Activated T-helper 17 cell treated with anti-CD3 and anti-CD28 coated beads, Interleukin-2, amount 50 U/mL, for 72 hours (primary cell): Measurements from ENCODE around the gene IQCH. TPM values are rescaled to one million over a fixed set of nuclear protein-coding genes. Genes with fewer than 3 reads are reported as not detected.

Experiments
- ATAC-seq: fragments of 150-1000 bp; cut with Tn5 transposase; replicated peaks from 2 replicates; pipeline ENCODE4 v1.10.0; 2021; ENCODE audit warnings: mild to moderate bottlenecking, moderate library complexity
- H3K27ac Mint-ChIP-seq: one replicate; pipeline ENCODE4 v1.8.0; 2022; ENCODE audit warnings: mixed read lengths
- H3K27me3 Mint-ChIP-seq: one replicate; pipeline ENCODE4 v1.8.0; 2022; ENCODE audit warnings: mixed read lengths
- H3K36me3 Mint-ChIP-seq: one replicate; pipeline ENCODE4 v1.8.0; 2022; ENCODE audit warnings: low read depth, mild to moderate bottlenecking, mixed read lengths
- H3K4me1 Mint-ChIP-seq: one replicate; pipeline ENCODE4 v1.8.0; 2022; ENCODE audit warnings: mixed read lengths
- H3K4me3 Mint-ChIP-seq: one replicate; pipeline ENCODE4 v1.8.0; 2022; ENCODE audit warnings: mild to moderate bottlenecking, mixed read lengths
- H3K9me3 Mint-ChIP-seq: one replicate; pipeline ENCODE4 v1.8.0; 2022; ENCODE audit warnings: mixed read lengths
- total RNA-seq, 2 donors: library from RNA; stranded (reverse); gene quantifications; one replicate each; pipeline ENCODE4 v1.2.3, GENCODE V29; 2022

Gene IQCH
- total RNA-seq, 2 donors from 2014 or later: 0.77 to 0.89 TPM

- H3K27me3 Mint-ChIP-seq: no peaks in the 10 kb centered on the region
- H3K36me3 Mint-ChIP-seq: no peaks in the 10 kb centered on the region
- H3K4me1 Mint-ChIP-seq: no peaks in the 10 kb centered on the region
- no peak for ATAC-seq
- H3K27ac Mint-ChIP-seq: no peak overlapping the region
- no peaks in the 10 kb centered on the region for H3K9me3 Mint-ChIP-seq
- no peak overlapping the region for H3K4me3 Mint-ChIP-seq
These were observed 208.3 kb downstream of the IQCH start for GRCh38 chr15:67462875-67463274.

GRCh38 chr15:67463488-67463887, 208.9 kb downstream of the IQCH start:
- Mint-ChIP-seq H3K4me1 (no peaks in the 10 kb centered on the region), H3K27me3 (no peaks in the 10 kb centered on the region)
- no peak for ATAC-seq

GRCh38 chr15:67465196-67465952, 210.8 kb downstream of the IQCH start:
- no peaks in the 10 kb centered on the region for H3K4me1 Mint-ChIP-seq
- no peaks in the 10 kb centered on the region for H3K9me3 Mint-ChIP-seq
- H3K27me3 Mint-ChIP-seq: no peaks in the 10 kb centered on the region
- no peak for ATAC-seq
- H3K27ac Mint-ChIP-seq: no peak overlapping the region
- no peak overlapping the region for H3K4me3 Mint-ChIP-seq
- H3K36me3 Mint-ChIP-seq: no peaks in the 10 kb centered on the region

More at GRCh38 chr15:67463488-67463887, 208.9 kb downstream of the IQCH start:
- H3K36me3 Mint-ChIP-seq: no peaks in the 10 kb centered on the region
- no peak overlapping the region for H3K27ac Mint-ChIP-seq
- H3K4me3 Mint-ChIP-seq: no peak overlapping the region
- H3K9me3 Mint-ChIP-seq: no peaks in the 10 kb centered on the region

GRCh38 chr15:67468416-67468815, 213.8 kb downstream of the IQCH start:
- Mint-ChIP-seq H3K4me3 (no peak overlapping the region), H3K36me3 (no peaks in the 10 kb centered on the region), H3K27me3 (no peaks in the 10 kb centered on the region), H3K27ac (no peak overlapping the region), H3K9me3 (no peaks in the 10 kb centered on the region), H3K4me1 (no peaks in the 10 kb centered on the region)
- no peak for ATAC-seq

- H3K27ac Mint-ChIP-seq: no peak overlapping the region
- no peaks in the 10 kb centered on the region for H3K27me3 Mint-ChIP-seq
- no peak overlapping the region for H3K4me3 Mint-ChIP-seq
- no peak for ATAC-seq
- H3K9me3 Mint-ChIP-seq: no peaks in the 10 kb centered on the region
- no peaks in the 10 kb centered on the region for H3K4me1 Mint-ChIP-seq
- no peaks in the 10 kb centered on the region for H3K36me3 Mint-ChIP-seq
These were observed 215.1 kb downstream of the IQCH start for GRCh38 chr15:67469680-67470079.

DNA sequence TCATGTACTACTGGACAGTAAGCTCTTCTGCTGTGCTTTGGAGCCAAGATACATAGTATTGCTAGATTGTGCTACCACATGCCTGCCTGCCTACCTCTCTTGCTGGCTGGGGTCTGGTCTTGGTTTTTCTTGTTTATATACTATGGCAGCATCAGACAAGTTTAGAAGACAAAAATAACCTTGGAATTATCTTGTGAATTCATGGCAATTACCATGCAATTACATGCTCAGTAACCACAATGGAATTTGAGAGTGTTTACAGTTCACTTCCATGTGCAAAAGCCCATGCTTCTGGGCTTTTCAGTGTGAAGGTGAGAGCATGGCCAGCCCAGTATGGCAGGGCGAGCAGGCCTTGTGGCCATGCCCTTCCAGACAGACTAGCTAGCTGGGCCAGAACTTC, 218.4 kb downstream of the IQCH start:
- Mint-ChIP-seq H3K27ac (no peak overlapping the region), H3K4me3 (no peak overlapping the region), H3K4me1 (no peaks in the 10 kb centered on the region), H3K9me3 (no peaks in the 10 kb centered on the region), H3K36me3 (no peaks in the 10 kb centered on the region), H3K27me3 (no peaks in the 10 kb centered on the region)
- no peak for ATAC-seq

DNA sequence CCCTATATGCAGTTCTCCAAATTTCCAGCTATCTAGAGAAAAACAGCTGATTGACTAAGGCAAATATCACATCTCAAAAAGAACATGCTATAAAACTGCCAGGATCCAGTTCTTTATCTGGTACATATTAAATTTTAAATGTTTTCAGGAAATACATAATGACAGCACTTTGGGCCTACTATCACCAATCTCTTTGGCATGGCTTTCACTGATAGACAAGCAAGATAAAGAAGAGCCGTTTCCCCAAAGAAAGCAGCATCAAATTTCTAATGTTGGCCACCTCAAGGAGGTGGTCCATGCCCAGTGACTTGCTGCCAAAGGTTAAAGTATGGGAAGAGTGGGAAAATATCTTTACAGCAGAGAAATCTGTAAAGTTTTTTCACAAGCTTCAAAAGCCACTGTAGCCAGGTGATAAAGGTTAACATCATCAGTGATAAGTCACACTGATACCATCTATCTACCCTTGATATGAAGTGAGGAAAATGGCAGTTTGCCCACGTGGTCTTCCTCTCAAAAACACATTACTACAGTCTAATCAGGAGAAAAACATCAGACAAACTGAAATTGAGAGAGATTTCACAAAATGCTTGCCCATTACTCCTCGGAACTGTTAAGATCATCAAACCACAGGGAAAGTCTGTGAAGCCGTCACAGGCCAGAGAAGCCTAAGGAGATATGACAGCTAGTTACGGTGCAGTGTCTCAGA, 220.0 kb downstream of the IQCH start:
- H3K27me3 Mint-ChIP-seq: peaks cover 4% of the 10 kb centered on the region
- no peaks in the 10 kb centered on the region for H3K4me1 Mint-ChIP-seq
- no peak overlapping the region for H3K4me3 Mint-ChIP-seq
- H3K27ac Mint-ChIP-seq: no peak overlapping the region
- H3K9me3 Mint-ChIP-seq: no peaks in the 10 kb centered on the region
- H3K36me3 Mint-ChIP-seq: no peaks in the 10 kb centered on the region
- ATAC-seq: no peak

- no peak for ATAC-seq
- Mint-ChIP-seq H3K27me3 (peaks cover 4% of the 10 kb centered on the region), H3K4me3 (no peak overlapping the region), H3K4me1 (no peaks in the 10 kb centered on the region), H3K27ac (no peak overlapping the region), H3K36me3 (no peaks in the 10 kb centered on the region), H3K9me3 (no peaks in the 10 kb centered on the region)
These were observed 225.4 kb downstream of the IQCH start for GRCh38 chr15:67479781-67480505.

GRCh38 chr15:67480741-67481140, 226.2 kb downstream of the IQCH start:
- no peak for ATAC-seq
- Mint-ChIP-seq H3K27ac (no peak overlapping the region), H3K27me3 (peaks cover 4% of the 10 kb centered on the region), H3K9me3 (no peaks in the 10 kb centered on the region), H3K4me3 (no peak overlapping the region), H3K4me1 (no peaks in the 10 kb centered on the region), H3K36me3 (no peaks in the 10 kb centered on the region)

DNA sequence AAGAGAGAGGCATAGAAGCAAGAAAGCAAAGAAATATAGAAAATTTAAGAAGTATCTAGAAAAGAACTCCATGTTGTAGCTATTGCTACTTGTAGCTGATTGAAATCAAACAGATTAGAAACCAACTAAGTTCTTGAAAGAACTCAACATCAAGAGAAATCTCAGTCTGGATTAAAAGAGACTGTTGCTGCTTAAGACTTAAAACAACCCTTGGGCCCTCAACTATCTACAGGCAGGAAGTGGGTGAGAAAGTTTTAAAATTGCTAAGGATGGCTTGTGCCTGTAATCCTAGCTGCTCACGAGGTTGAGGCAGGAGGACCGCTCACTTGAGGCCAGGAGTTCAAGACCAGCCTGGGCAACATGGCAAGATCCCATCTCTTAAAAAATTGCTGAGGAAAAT, 227.1 kb downstream of the IQCH start:
- Mint-ChIP-seq H3K36me3 (no peaks in the 10 kb centered on the region), H3K4me3 (no peak overlapping the region), H3K27ac (no peak overlapping the region), H3K9me3 (no peaks in the 10 kb centered on the region), H3K27me3 (peaks cover 4% of the 10 kb centered on the region), H3K4me1 (no peaks in the 10 kb centered on the region)
- ATAC-seq: no peak

GRCh38 chr15:67495585-67495984, 241.0 kb downstream of the IQCH start:
- no peaks in the 10 kb centered on the region for H3K4me1 Mint-ChIP-seq
- H3K36me3 Mint-ChIP-seq: no peaks in the 10 kb centered on the region
- ATAC-seq: peak; percentile 58
- H3K27me3 Mint-ChIP-seq: no peaks in the 10 kb centered on the region
- H3K27ac Mint-ChIP-seq: no peak overlapping the region
- H3K4me3 Mint-ChIP-seq: no peak overlapping the region
- no peaks in the 10 kb centered on the region for H3K9me3 Mint-ChIP-seq

DNA sequence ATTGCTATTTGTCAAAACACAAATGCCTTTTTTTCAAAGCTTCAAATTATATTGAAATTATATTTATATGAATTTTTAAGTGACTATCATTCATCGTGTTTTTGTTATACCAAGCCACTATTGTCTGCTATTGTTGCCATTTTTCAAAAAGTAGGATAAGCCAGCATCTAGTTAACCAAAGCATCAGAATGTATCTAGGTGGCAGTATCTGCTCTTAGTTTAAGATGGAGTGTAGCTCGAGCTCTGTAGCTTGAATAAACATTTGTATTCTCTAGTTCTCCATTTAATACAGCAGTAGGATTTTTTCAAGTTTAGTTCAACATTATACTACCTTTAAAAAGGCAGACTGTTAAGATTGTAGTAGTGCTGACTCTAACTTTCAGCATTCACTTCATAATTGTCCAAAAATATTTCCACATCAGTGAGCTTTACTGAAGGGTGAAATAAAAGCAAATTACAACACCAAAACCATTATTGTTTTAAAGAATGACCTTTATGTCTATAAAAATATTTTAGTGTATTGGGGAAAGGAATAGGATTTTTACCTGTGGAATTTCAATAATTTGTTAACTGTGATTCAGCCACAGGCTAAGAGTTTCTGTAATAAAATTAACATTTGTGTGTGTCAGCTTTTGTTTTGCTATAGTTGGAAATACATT, 246.7 kb downstream of the IQCH start:
- Mint-ChIP-seq H3K4me3 (no peak overlapping the region), H3K27ac (no peak overlapping the region), H3K9me3 (no peaks in the 10 kb centered on the region), H3K36me3 (no peaks in the 10 kb centered on the region), H3K27me3 (no peaks in the 10 kb centered on the region), H3K4me1 (no peaks in the 10 kb centered on the region)
- no peak for ATAC-seq

- Mint-ChIP-seq H3K4me3 (no peak overlapping the region), H3K27me3 (no peaks in the 10 kb centered on the region), H3K36me3 (no peaks in the 10 kb centered on the region), H3K9me3 (no peaks in the 10 kb centered on the region), H3K4me1 (no peaks in the 10 kb centered on the region), H3K27ac (no peak overlapping the region)
- ATAC-seq: no peak
These were observed 247.4 kb downstream of the IQCH start for GRCh38 chr15:67501836-67502461.

GRCh38 chr15:67504056-67504455, 249.5 kb downstream of the IQCH start:
- H3K4me3 Mint-ChIP-seq: no peak overlapping the region
- ATAC-seq: no peak
- H3K9me3 Mint-ChIP-seq: no peaks in the 10 kb centered on the region
- no peaks in the 10 kb centered on the region for H3K4me1 Mint-ChIP-seq
- H3K27me3 Mint-ChIP-seq: no peaks in the 10 kb centered on the region
- H3K36me3 Mint-ChIP-seq: no peaks in the 10 kb centered on the region
- no peak overlapping the region for H3K27ac Mint-ChIP-seq
